Suprapubic skin (tissue), 4 donors: ENCODE measurements around the gene TSHZ2.

ENCODE experiments used
- POLR2A ChIP-seq, 2 donors: fragments of 450-650 bp; IDR thresholded peaks; one replicate each; pipeline ENCODE4 v1.6.1; 2017; ENCODE audit warnings: antibody characterized with exemption in 2 of 2, mild to moderate bottlenecking in 2 of 2, moderate library complexity in 2 of 2
- POLR2AphosphoS5 ChIP-seq, 3 donors: sonication (generic); formaldehyde crosslinking; IDR thresholded peaks; one replicate each; pipeline ENCODE4 v1.6.1; 2017; ENCODE audit warnings: antibody characterized with exemption in 3 of 3
- TF ChIP-seq, protein P1 (sequence below), 2 donors: fragments of 200-600 bp in 1 of 2; fragments of 450-650 bp in 1 of 2; sonication (generic) in 1 of 2; IDR thresholded peaks; one replicate each; pipeline ENCODE4 v1.5.1; 2016 to 2019; ENCODE audit warnings: antibody characterized with exemption in 2 of 2, mild to moderate bottlenecking in 1 of 2, moderate library complexity in 1 of 2

DNA sequence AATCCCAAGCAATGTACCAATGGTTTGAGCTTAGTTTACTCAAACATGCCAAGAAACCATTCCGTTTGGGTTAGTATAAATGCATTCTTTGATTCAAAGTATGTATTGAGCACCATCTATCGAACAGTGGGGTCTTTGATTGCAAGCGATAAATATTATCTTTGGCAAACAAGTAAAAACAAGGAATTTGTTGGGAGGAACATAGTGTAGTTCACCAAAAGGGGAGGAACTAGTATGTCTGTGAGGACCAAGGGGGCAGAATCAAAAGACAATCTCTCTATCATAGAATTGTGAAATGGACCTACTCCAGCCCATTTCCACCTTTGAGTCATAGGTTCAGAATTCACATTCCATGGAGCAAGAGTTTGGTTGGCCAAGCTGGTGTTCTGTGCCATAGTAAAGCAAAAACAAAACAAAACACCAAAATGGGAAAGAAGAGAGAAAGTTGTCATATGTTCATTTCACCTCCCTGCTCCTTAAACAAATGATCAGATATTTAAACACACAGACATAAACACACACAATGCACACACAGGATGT, 266.0 kb downstream of the TSHZ2 start:
- no peak for TF ChIP-seq POLR2AphosphoS5 (IDR thresholded peaks at IDR 0.05)
- TF ChIP-seq, protein P1, sequence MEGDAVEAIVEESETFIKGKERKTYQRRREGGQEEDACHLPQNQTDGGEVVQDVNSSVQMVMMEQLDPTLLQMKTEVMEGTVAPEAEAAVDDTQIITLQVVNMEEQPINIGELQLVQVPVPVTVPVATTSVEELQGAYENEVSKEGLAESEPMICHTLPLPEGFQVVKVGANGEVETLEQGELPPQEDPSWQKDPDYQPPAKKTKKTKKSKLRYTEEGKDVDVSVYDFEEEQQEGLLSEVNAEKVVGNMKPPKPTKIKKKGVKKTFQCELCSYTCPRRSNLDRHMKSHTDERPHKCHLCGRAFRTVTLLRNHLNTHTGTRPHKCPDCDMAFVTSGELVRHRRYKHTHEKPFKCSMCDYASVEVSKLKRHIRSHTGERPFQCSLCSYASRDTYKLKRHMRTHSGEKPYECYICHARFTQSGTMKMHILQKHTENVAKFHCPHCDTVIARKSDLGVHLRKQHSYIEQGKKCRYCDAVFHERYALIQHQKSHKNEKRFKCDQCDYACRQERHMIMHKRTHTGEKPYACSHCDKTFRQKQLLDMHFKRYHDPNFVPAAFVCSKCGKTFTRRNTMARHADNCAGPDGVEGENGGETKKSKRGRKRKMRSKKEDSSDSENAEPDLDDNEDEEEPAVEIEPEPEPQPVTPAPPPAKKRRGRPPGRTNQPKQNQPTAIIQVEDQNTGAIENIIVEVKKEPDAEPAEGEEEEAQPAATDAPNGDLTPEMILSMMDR (IDR thresholded peaks at IDR 0.05) = no peak
- TF ChIP-seq POLR2A (IDR thresholded peaks at IDR 0.05) = no peak
